Nephron progenitor cell (in vitro differentiated cells): ENCODE measurements around the gene BMF.
"Not testable (repeated sequence)": the region's sequence is repeated elsewhere in the genome, so short reads cannot be mapped to it uniquely, and the experiment has no call there.

Experiments
- DNase-seq: peaks from one replicate; pipeline ENCODE4 v3.0.0; 2021
- H3K27ac Mint-ChIP-seq: 2 replicates; pipeline ENCODE4 v1.8.0; 2021; ENCODE audit warnings: mild to moderate bottlenecking, moderate library complexity, mixed read lengths
- H3K27me3 Mint-ChIP-seq: 2 replicates; pipeline ENCODE4 v1.8.0; 2021; ENCODE audit warnings: mild to moderate bottlenecking, low read depth, mixed read lengths; ENCODE audit not compliant: poor library complexity
- H3K36me3 Mint-ChIP-seq: 2 replicates; pipeline ENCODE4 v1.8.0; 2021; ENCODE audit warnings: low read depth, mixed read lengths
- H3K4me1 Mint-ChIP-seq: 2 replicates; pipeline ENCODE4 v1.8.0; 2021; ENCODE audit warnings: mixed read lengths
- H3K4me3 Mint-ChIP-seq: 2 replicates; pipeline ENCODE4 v1.8.0; 2021; ENCODE audit warnings: mild to moderate bottlenecking, moderate library complexity, mixed read lengths
- H3K9me3 Mint-ChIP-seq: 2 replicates; pipeline ENCODE4 v1.8.0; 2021; ENCODE audit warnings: mild to moderate bottlenecking, moderate library complexity, mixed read lengths
- CTCF ChIP-seq: fragments of 200-600 bp; sonication (generic); IDR thresholded peaks from 2 replicates; pipeline ENCODE4 v1.5.0; 2021; ENCODE audit warnings: antibody characterized with exemption

Gene BMF

GRCh38 chr15:40136470-40137302 is 28.0 kb upstream of the BMF start:
- TF ChIP-seq CTCF = no peak
- peak overlapping the region; percentile 52 for H3K27ac Mint-ChIP-seq
- no peak overlapping the region for H3K4me3 Mint-ChIP-seq
- H3K9me3 Mint-ChIP-seq = no peaks in the 10 kb centered on the region
- H3K36me3 Mint-ChIP-seq = no peaks in the 10 kb centered on the region
- DNase-seq = no peak
- peaks cover 16% of the 10 kb centered on the region for H3K4me1 Mint-ChIP-seq
- H3K27me3 Mint-ChIP-seq = peaks cover 6% of the 10 kb centered on the region

GRCh38 chr15:40135846-40136450 is 27.3 kb upstream of the BMF start:
- H3K4me1 Mint-ChIP-seq = peaks cover 16% of the 10 kb centered on the region
- H3K27me3 Mint-ChIP-seq = peaks cover 14% of the 10 kb centered on the region
- DNase-seq, H3K4me3 Mint-ChIP-seq, H3K9me3 Mint-ChIP-seq, H3K36me3 Mint-ChIP-seq, H3K27ac Mint-ChIP-seq: not testable (repeated sequence)

GRCh38 chr15:40134885-40135284 is 26.2 kb upstream of the BMF start:
- H3K4me3 Mint-ChIP-seq = no peak overlapping the region
- H3K9me3 Mint-ChIP-seq = no peaks in the 10 kb centered on the region
- TF ChIP-seq CTCF = no peak
- H3K4me1 Mint-ChIP-seq = peaks cover 16% of the 10 kb centered on the region
- H3K36me3 Mint-ChIP-seq = no peaks in the 10 kb centered on the region
- H3K27ac Mint-ChIP-seq = no peak overlapping the region
- no peak for DNase-seq
- H3K27me3 Mint-ChIP-seq = peaks cover 15% of the 10 kb centered on the region

GRCh38 chr15:40133544-40133943 is 24.9 kb upstream of the BMF start:
- no peaks in the 10 kb centered on the region for H3K36me3 Mint-ChIP-seq
- no peak for DNase-seq
- peaks cover 29% of the 10 kb centered on the region for H3K27me3 Mint-ChIP-seq
- peaks cover 16% of the 10 kb centered on the region for H3K4me1 Mint-ChIP-seq
- no peaks in the 10 kb centered on the region for H3K9me3 Mint-ChIP-seq
- no peak overlapping the region for H3K4me3 Mint-ChIP-seq
- no peak for TF ChIP-seq CTCF
- H3K27ac Mint-ChIP-seq = no peak overlapping the region

- DNase-seq = no peak
- Mint-ChIP-seq H3K4me1 (peaks cover 5% of the 10 kb centered on the region), H3K4me3 (no peak overlapping the region), H3K27ac (no peak overlapping the region), H3K36me3 (no peaks in the 10 kb centered on the region), H3K27me3 (peaks cover 52% of the 10 kb centered on the region), H3K9me3 (no peaks in the 10 kb centered on the region)
- TF ChIP-seq CTCF = no peak
These were observed 22.3 kb upstream of the BMF start for GRCh38 chr15:40130799-40131502.

- no peaks in the 10 kb centered on the region for H3K4me1 Mint-ChIP-seq
- no peaks in the 10 kb centered on the region for H3K36me3 Mint-ChIP-seq
- peaks cover 55% of the 10 kb centered on the region for H3K27me3 Mint-ChIP-seq
- H3K27ac Mint-ChIP-seq = no peak overlapping the region
- no peak for TF ChIP-seq CTCF
- H3K4me3 Mint-ChIP-seq = no peak overlapping the region
- H3K9me3 Mint-ChIP-seq = no peaks in the 10 kb centered on the region
- no peak for DNase-seq
These were observed 21.4 kb upstream of the BMF start for GRCh38 chr15:40130118-40130517.
